HCT116 (cell line): ENCODE measurements around the gene ARL6IP4. TPM values are rescaled to one million over a fixed set of nuclear protein-coding genes. Genes with fewer than 3 reads are reported as not detected.

Source experiments
- ATAC-seq: fragments of 200-7000 bp; cut with Tn5 transposase; 2 replicates; pipeline ENCODE4 v1.9.1; 2020; ENCODE audit warnings: mild to moderate bottlenecking, moderate library complexity
- BruUV-seq: library from RNA; stranded (reverse); fragments of 400-500 nt; replicated peaks from 2 replicates; lab custom pipeline; 2021; lab: Mats Ljungman, UMichigan
- CTCF ChIA-PET: fragments of 300-600 bp; sonication (Branson Sonifier 250); formaldehyde crosslinking; loops from one replicate; lab custom pipeline; 2021; ENCODE audit warnings: antibody characterized with exemption; lab: Charles Lee
- POLR2A ChIA-PET: fragments of 300-600, 350-600 bp; sonication (Branson Sonifier 250); formaldehyde crosslinking; loops from one replicate; lab custom pipeline; 2021; ENCODE audit warnings: antibody characterized with exemption; lab: Charles Lee
- RAD21 ChIA-PET, 2 experiments: fragments of 300-600 bp; sonication (Branson Sonifier 250); formaldehyde crosslinking; loops; one replicate each; lab custom pipeline; 2023; ENCODE audit warnings: low total read pairs in 2 of 2; ENCODE audit not compliant: uncharacterized antibody in 2 of 2, unreplicated experiment in 2 of 2, low non-redundant PET in 1 of 2; lab: Charles Lee
- DNase-seq: peaks from one replicate; pipeline ENCODE4 v3.0.0-alpha.2; 2010; ENCODE audit warnings: low read depth, low spot score
- H2AFZ ChIP-seq: fragments of 200-600 bp; shearing (Covaris generic), sonication (generic); 2 replicates; pipeline ENCODE4 v1.6.1; 2017; ENCODE audit warnings: low read depth, mixed run types, mixed read lengths, antibody characterized with exemption, low read length; ENCODE audit not compliant: poor library complexity, severe bottlenecking
- H3K27ac ChIP-seq: 2 replicates; pipeline ENCODE4 v1.5.1; 2012; ENCODE audit warnings: low read depth, low read length
- H3K27me3 ChIP-seq: fragments of 200-600 bp; sonication (generic); 2 replicates; pipeline ENCODE4 v1.6.1; 2016; ENCODE audit warnings: mixed run types, low read length, mixed read lengths; ENCODE audit not compliant: insufficient read depth
- H3K36me3 ChIP-seq, 2 experiments: fragments of 200-500 bp in 1 of 2; fragments of 200-600 bp in 1 of 2; sonication (Bioruptor generic) in 1 of 2; sonication (generic) in 1 of 2; 2 replicates each; pipeline versions ENCODE4 v1.5.1 to v1.6.1; 2014 to 2016; ENCODE audit warnings: low read length in 2 of 2, inconsistent platforms in 1 of 2, mixed read lengths in 1 of 2, mixed run types in 1 of 2; ENCODE audit not compliant: insufficient read depth in 2 of 2, control insufficient read depth in 1 of 2
- H3K4me1 ChIP-seq, 2 experiments: fragments of 200-600 bp in 1 of 2; sonication (generic) in 1 of 2; 2 replicates each; pipeline versions ENCODE4 v1.5.1 to v1.6.1; 2012 to 2017; ENCODE audit warnings: low read length in 2 of 2, inconsistent platforms in 1 of 2, mild to moderate bottlenecking in 1 of 2, mixed read lengths in 1 of 2, mixed run types in 1 of 2, moderate library complexity in 1 of 2; ENCODE audit not compliant: insufficient read depth in 2 of 2, control insufficient read depth in 1 of 2
- H3K4me2 ChIP-seq: fragments of 200-600 bp; sonication (generic); 2 replicates; pipeline ENCODE4 v1.6.1; 2017; ENCODE audit warnings: mixed run types, low read length, mixed read lengths
- H3K4me3 ChIP-seq, 2 experiments: fragments of 200-600 bp in 1 of 2; sonication (generic) in 1 of 2; replicated peaks in 1 of 2; 2 replicates each; pipeline ENCODE4 v1.5.1; 2011 to 2016; ENCODE audit warnings: low read length in 2 of 2, control low read depth in 1 of 2, low read depth in 1 of 2, mild to moderate bottlenecking in 1 of 2, mixed read lengths in 1 of 2, mixed run types in 1 of 2
- H3K79me2 ChIP-seq: fragments of 200-600 bp; sonication (generic); 2 replicates; pipeline ENCODE4 v1.6.1; 2017; ENCODE audit warnings: mild to moderate bottlenecking, mixed run types, low read length, moderate library complexity, mixed read lengths; ENCODE audit not compliant: insufficient read depth
- H3K9ac ChIP-seq: fragments of 200-600 bp; sonication (generic); 2 replicates; pipeline ENCODE4 v1.6.1; 2016; ENCODE audit warnings: low read length, mixed read lengths
- H3K9me2 ChIP-seq: fragments of 200-600 bp; sonication (generic), shearing (Covaris generic); 2 replicates; pipeline ENCODE4 v1.6.1; 2017; ENCODE audit warnings: mixed run types, mild to moderate bottlenecking, moderate library complexity; ENCODE audit not compliant: insufficient read depth
- H3K9me3 ChIP-seq, 2 experiments: fragments of 200-500 bp in 1 of 2; fragments of 200-600 bp in 1 of 2; sonication (Bioruptor generic) in 1 of 2; sonication (generic) in 1 of 2; 2 replicates each; pipeline ENCODE4 v1.6.1; 2014 to 2017; ENCODE audit warnings: low read length in 2 of 2, mixed read lengths in 2 of 2, inconsistent platforms in 1 of 2, low read depth in 1 of 2, mild to moderate bottlenecking in 1 of 2, mixed run types in 1 of 2, moderate library complexity in 1 of 2; ENCODE audit not compliant: control insufficient read depth in 1 of 2, insufficient read depth in 1 of 2
- H4K20me1 ChIP-seq: fragments of 200-600 bp; sonication (generic), shearing (Covaris generic); 2 replicates; pipeline ENCODE4 v1.6.1; 2017; ENCODE audit warnings: mixed run types, mild to moderate bottlenecking, moderate library complexity; ENCODE audit not compliant: insufficient read depth
- CBX3 ChIP-seq: IDR thresholded peaks from 2 replicates; pipeline ENCODE4 v1.6.1; 2012; ENCODE audit warnings: low read depth
- EZH2 ChIP-seq: fragments of 200-600 bp; sonication (generic); IDR thresholded peaks from 2 replicates; pipeline ENCODE4 v1.6.1; 2017; ENCODE audit warnings: antibody characterized with exemption, mixed run types
- EZH2phosphoT487 ChIP-seq: fragments of 200-600 bp; IDR thresholded peaks from 2 replicates; pipeline ENCODE4 v1.6.1; 2018; ENCODE audit warnings: antibody characterized with exemption, borderline replicate concordance
- ZFX ChIP-seq: fragments of 450-650 bp; IDR thresholded peaks from 2 replicates; pipeline ENCODE4 v1.6.1; 2017
- ZNF274 ChIP-seq: fragments of 200-500 bp; sonication (Bioruptor generic); IDR thresholded peaks from 2 replicates; pipeline ENCODE4 v1.6.1; 2014; ENCODE audit warnings: mild to moderate bottlenecking, low read depth, low read length, inconsistent platforms
- intact Hi-C: fragments of 100-400 bp; cut with micrococcal nuclease; formaldehyde crosslinking; loops from 2 replicates; pipeline ENCODE4 v1.10.0; 2022
- total RNA-seq: library from RNA; stranded (reverse); gene quantifications from one replicate; pipeline ENCODE4 v1.2.1, GENCODE V29; 2021; ENCODE audit not compliant: unreplicated experiment
- TF ChIP-seq, protein P1 (sequence below), 3 experiments: fragments of 200-600 bp in 1 of 3; sonication (generic) in 1 of 3; IDR thresholded peaks in 2 of 3; conservative IDR thresholded peaks in 1 of 3; 2 replicates each; pipeline ENCODE4 v1.5.1; 2012 to 2017; ENCODE audit warnings: low read depth in 2 of 3, low read length in 2 of 3, antibody characterized with exemption in 1 of 3, borderline replicate concordance in 1 of 3, control low read depth in 1 of 3, mild to moderate bottlenecking in 1 of 3, mixed read lengths in 1 of 3, mixed run types in 1 of 3, moderate library complexity in 1 of 3; ENCODE audit not compliant: insufficient read depth in 1 of 3
- TF ChIP-seq, protein P2 (sequence below): IDR thresholded peaks from 2 replicates; pipeline ENCODE4 v1.6.1; 2012

Gene ARL6IP4
- total RNA-seq, 1 experiment from 2014 or later = 128 TPM

DNA sequence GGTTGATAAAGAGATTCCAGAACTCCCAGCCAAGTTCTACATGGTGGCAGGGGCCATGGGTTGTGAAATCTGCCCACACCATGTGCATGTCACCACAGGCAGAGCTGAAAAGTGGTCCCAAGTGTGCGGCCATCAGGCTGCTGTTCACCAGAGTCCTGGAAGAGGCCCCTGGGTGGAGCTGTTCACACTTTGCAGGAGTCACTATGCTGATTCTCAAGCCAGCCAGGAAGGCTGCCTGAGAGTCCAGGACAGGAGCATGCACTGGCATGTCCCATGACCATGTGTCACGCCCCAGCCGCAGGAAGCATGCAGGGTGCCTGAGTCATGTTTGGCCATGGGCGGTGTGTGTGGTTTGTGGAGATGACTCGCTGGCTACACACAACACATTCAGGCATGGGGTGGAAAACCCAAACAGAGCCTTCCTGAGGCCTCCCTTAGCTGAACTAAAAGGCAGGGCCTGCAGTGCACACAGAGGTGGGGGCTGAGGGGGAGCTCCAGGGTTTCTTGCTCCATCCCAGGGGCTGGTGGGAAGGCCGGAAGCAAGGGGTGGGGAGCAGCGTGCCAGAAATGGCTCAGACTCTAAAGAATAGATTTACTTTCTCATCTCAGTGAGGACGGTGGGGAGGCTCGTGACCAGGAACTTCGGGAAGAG lies 33.7 kb upstream of the ARL6IP4 start (continued):
- TF ChIP-seq, protein P1, sequence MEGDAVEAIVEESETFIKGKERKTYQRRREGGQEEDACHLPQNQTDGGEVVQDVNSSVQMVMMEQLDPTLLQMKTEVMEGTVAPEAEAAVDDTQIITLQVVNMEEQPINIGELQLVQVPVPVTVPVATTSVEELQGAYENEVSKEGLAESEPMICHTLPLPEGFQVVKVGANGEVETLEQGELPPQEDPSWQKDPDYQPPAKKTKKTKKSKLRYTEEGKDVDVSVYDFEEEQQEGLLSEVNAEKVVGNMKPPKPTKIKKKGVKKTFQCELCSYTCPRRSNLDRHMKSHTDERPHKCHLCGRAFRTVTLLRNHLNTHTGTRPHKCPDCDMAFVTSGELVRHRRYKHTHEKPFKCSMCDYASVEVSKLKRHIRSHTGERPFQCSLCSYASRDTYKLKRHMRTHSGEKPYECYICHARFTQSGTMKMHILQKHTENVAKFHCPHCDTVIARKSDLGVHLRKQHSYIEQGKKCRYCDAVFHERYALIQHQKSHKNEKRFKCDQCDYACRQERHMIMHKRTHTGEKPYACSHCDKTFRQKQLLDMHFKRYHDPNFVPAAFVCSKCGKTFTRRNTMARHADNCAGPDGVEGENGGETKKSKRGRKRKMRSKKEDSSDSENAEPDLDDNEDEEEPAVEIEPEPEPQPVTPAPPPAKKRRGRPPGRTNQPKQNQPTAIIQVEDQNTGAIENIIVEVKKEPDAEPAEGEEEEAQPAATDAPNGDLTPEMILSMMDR (IDR thresholded peaks at IDR 0.05 in 2 of 3, conservative IDR thresholded peaks at IDR 0.05 in 1 of 3; ENCODE audit: borderline replicate concordance in 1 of 3, insufficient read depth in 1 of 3, low read depth in 2 of 3, low read length in 2 of 3) = peak in 2 of 3 experiments; percentile 46 to 53; a peak in 4 of 6 replicates
- TF ChIP-seq ZNF274 = no peak

DNA sequence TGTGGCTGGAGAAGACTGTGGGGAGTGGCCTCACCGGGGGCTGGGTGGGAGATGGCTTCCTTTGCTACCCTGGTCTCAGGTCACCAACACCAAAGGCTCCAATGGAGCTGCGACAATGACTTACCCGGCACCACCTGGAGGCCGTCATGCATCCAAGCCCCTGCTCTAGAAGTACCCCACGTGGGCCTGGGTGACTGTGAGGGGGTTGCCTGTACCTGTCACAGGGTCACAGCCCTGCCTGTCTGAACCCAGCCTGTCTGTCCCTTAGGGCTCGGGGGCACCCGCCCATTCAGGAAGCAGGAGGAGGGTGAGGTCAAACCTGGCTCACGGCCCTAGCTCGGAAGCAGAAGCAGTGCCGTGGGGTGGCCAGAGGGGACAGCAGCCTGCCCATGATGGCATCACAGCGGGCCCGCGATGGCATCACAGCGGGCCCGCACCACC lies 33.1 kb upstream of the ARL6IP4 start:
- no peaks in the 10 kb centered on the region for H3K9me2 ChIP-seq
- H2AFZ ChIP-seq = no peak overlapping the region
- no peak overlapping the region for H3K4me3 ChIP-seq
- H3K4me1 ChIP-seq = peaks cover 54 to 80% of the 10 kb centered on the region in 2 experiments
- H3K9ac ChIP-seq = peak overlapping the region; percentile 44
- H3K4me2 ChIP-seq = peak overlapping the region; percentile 57
- H4K20me1 ChIP-seq = no peaks in the 10 kb centered on the region
- no peaks in the 10 kb centered on the region for H3K36me3 ChIP-seq
- ChIA-PET CTCF (interaction anchor here (1.3 to 3.1 kb wide), 2 partner anchors 87 to 291 kb away, joined by 6 to 16 read pairs; no protein-coding TSS in a partner anchor), RAD21 (interaction anchor here in 1 of 2 experiments (0.9 to 1.0 kb wide), 2 partner anchors 22 to 67 kb away, joined by 3 to 6 read pairs; no protein-coding TSS in a partner anchor), POLR2A (interaction anchor here (1.5 to 3.8 kb wide), 3 partner anchors 22 to 87 kb away, joined by 5 to 14 read pairs (median 9); no protein-coding TSS in a partner anchor)
- ATAC-seq (peak; percentile 1; the same call in 1 of the 2 replicates), DNase-seq (no peak)
- no peaks in the 10 kb centered on the region for H3K27me3 ChIP-seq
- no TSS peak for BruUV-seq
- TF ChIP-seq, protein P2, sequence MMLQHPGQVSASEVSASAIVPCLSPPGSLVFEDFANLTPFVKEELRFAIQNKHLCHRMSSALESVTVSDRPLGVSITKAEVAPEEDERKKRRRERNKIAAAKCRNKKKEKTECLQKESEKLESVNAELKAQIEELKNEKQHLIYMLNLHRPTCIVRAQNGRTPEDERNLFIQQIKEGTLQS = no peak
- TF ChIP-seq ZFX (no peak), EZH2phosphoT487 (no peak), EZH2 (no peak), CBX3 (no peak)
- TF ChIP-seq, protein P1 (IDR thresholded peaks at IDR 0.05 in 2 of 3, conservative IDR thresholded peaks at IDR 0.05 in 1 of 3; ENCODE audit: borderline replicate concordance in 1 of 3, insufficient read depth in 1 of 3, low read depth in 2 of 3, low read length in 2 of 3) = peak in 1 of 3 experiments; percentile 5; a peak in 1 of 6 replicates
- H3K9me3 ChIP-seq = no peaks in the 10 kb centered on the region
- intact Hi-C loops = loop anchor here (2.0 kb wide), 1 partner anchor 27 kb away; no protein-coding TSS in a partner anchor
- H3K79me2 ChIP-seq = no peaks in the 10 kb centered on the region
- peak overlapping the region; percentile 70 for H3K27ac ChIP-seq
